Astrocyte (in vitro differentiated cells and primary cell): Measurements from ENCODE around the gene ARL6IP5.

ENCODE experiments used
- CTCF ChIP-seq: IDR thresholded peaks from 2 replicates; pipeline ENCODE4 v1.5.1; 2011; ENCODE audit warnings: low read depth, mild to moderate bottlenecking, inconsistent platforms, low read length, moderate library complexity; ENCODE audit not compliant: insufficient read depth
- EZH2 ChIP-seq: IDR thresholded peaks from 2 replicates; pipeline ENCODE4 v1.6.1; 2012; ENCODE audit warnings: mild to moderate bottlenecking, low read length, inconsistent platforms; ENCODE audit not compliant: insufficient read depth

- TF ChIP-seq CTCF: no peak
- no peak for TF ChIP-seq EZH2
Measured at GRCh38 chr3:69096299-69096698, 11.6 kb downstream of the ARL6IP5 start.
